Fibroblast of the conjunctiva (primary cell): Measurements from ENCODE around the gene ZNF394.
"Not testable (repeated sequence)": the region's sequence is repeated elsewhere in the genome, so short reads cannot be mapped to it uniquely, and the experiment has no call there.

ENCODE experiments used
- DNase-seq: peaks from one replicate; pipeline ENCODE4 v3.0.0-alpha.2; 2010; ENCODE audit warnings: low read depth

The ZNF394 gene

GRCh38 chr7:99499721-99500636 is at the start of gene ZNF394:
Gene ZNF394, minus strand, starts transcription at chr7:99500281. Its CDS starts 188 bp downstream, at chr7:99500093.
- DNase-seq, result peak; percentile 75

- not testable (repeated sequence) for DNase-seq
These were observed 49.5 kb upstream of the ZNF394 start for GRCh38 chr7:99549545-99549944.

GRCh38 chr7:99545308-99545707 is 45.2 kb upstream of the ZNF394 start:
- not testable (repeated sequence) for DNase-seq

GRCh38 chr7:99543916-99544315 is 43.8 kb upstream of the ZNF394 start:
- DNase-seq, result no peak

- no peak for DNase-seq
These were observed 43.1 kb upstream of the ZNF394 start for GRCh38 chr7:99543081-99543671.

- DNase-seq, result no peak
These were observed 41.1 kb upstream of the ZNF394 start for GRCh38 chr7:99541212-99541611.

GRCh38 chr7:99540542-99540941 is 40.5 kb upstream of the ZNF394 start:
- DNase-seq, result no peak

- no peak for DNase-seq
These were observed 39.2 kb upstream of the ZNF394 start for GRCh38 chr7:99539213-99539811.

- no peak for DNase-seq
These were observed 35.6 kb upstream of the ZNF394 start for GRCh38 chr7:99535667-99536066.

GRCh38 chr7:99531354-99531765 is 31.3 kb upstream of the ZNF394 start:
- DNase-seq, result no peak

GRCh38 chr7:99525713-99526440 is 25.8 kb upstream of the ZNF394 start:
- no peak for DNase-seq

- DNase-seq, result no peak
These were observed 21.3 kb upstream of the ZNF394 start for GRCh38 chr7:99521399-99521798.

GRCh38 chr7:99514050-99514449 is 14.0 kb upstream of the ZNF394 start:
- no peak for DNase-seq

GRCh38 chr7:99505324-99505662 is 5.2 kb upstream of the ZNF394 start:
- no peak for DNase-seq

GRCh38 chr7:99504603-99505323 is 4.7 kb upstream of the ZNF394 start, which contains the start of gene ZKSCAN5:
Gene ZKSCAN5, plus strand, starts transcription at chr7:99504662. Its CDS starts 1,383 bp downstream, at chr7:99506045.
- DNase-seq, result peak; percentile 93

- DNase-seq, result no peak
These were observed 4.2 kb upstream of the ZNF394 start for GRCh38 chr7:99504281-99504602.

GRCh38 chr7:99501236-99501635 is 1.2 kb upstream of the ZNF394 start:
- not testable (repeated sequence) for DNase-seq

- DNase-seq, result no peak
These were observed 542 bp upstream of the ZNF394 start for GRCh38 chr7:99500637-99501009.

- no peak for DNase-seq
These were observed 735 bp downstream of the ZNF394 start for GRCh38 chr7:99499371-99499720.

- DNase-seq, result no peak
These were observed 1.5 kb downstream of the ZNF394 start for GRCh38 chr7:99498546-99498944.

- DNase-seq, result no peak
These were observed 2.1 kb downstream of the ZNF394 start for GRCh38 chr7:99497766-99498545.
